Aorta (tissue), 5 donors: ENCODE data around the gene ACP6. TPM values are rescaled to one million over a fixed set of nuclear protein-coding genes. Genes with fewer than 3 reads are reported as not detected.
A peak's percentile ranks its signal among the peaks of the same experiment; 100 is the strongest.

Experiments
- ATAC-seq: fragments of 200-7000 bp; cut with Tn5 transposase; one replicate; pipeline ENCODE4 v1.9.1; 2022; ENCODE audit warnings: moderate library complexity; ENCODE audit not compliant: low FRiP score
- DNase-seq, 2 donors: peaks; one replicate each; pipeline ENCODE4 v3.0.0-alpha.2; 2020
- H3K27ac ChIP-seq, 2 donors: one replicate each; pipeline ENCODE4 v1.5.1; 2013; ENCODE audit warnings: low read length in 2 of 2, mild to moderate bottlenecking in 2 of 2, moderate library complexity in 2 of 2, control low read depth in 1 of 2, inconsistent platforms in 1 of 2, low read depth in 1 of 2
- H3K27me3 ChIP-seq, 2 donors: one replicate each; pipeline ENCODE4 v1.6.1; 2013; ENCODE audit warnings: control low read depth in 1 of 2, low read length in 1 of 2, mild to moderate bottlenecking in 1 of 2, moderate library complexity in 1 of 2; ENCODE audit not compliant: insufficient read depth in 2 of 2, control insufficient read depth in 1 of 2
- H3K36me3 ChIP-seq, 2 donors: one replicate each; pipeline ENCODE4 v1.6.1; 2013; ENCODE audit warnings: control low read depth in 1 of 2, low read length in 1 of 2, mild to moderate bottlenecking in 1 of 2; ENCODE audit not compliant: insufficient read depth in 2 of 2, control insufficient read depth in 1 of 2
- H3K4me1 ChIP-seq, 2 donors: one replicate each; pipeline ENCODE4 v1.6.1; 2013; ENCODE audit warnings: low read length in 2 of 2, control low read depth in 1 of 2, mild to moderate bottlenecking in 1 of 2, moderate library complexity in 1 of 2; ENCODE audit not compliant: insufficient read depth in 2 of 2, control insufficient read depth in 1 of 2
- H3K4me3 ChIP-seq, 2 donors: one replicate each; pipeline ENCODE4 v1.5.1; 2013; ENCODE audit warnings: low read length in 2 of 2, control low read depth in 1 of 2, mild to moderate bottlenecking in 1 of 2
- H3K9me3 ChIP-seq: one replicate; pipeline ENCODE4 v1.6.1; 2013; ENCODE audit warnings: mild to moderate bottlenecking, low read length; ENCODE audit not compliant: control insufficient read depth
- WGBS, 2 donors: extraction: QIAGEN DNeasy Blood & Tissue Kit; methylation state at CpG; one replicate each; pipeline ENCODE4 v1.1.7; 2013; 5-methylcytosine and 5-hydroxymethylcytosine counted together
- intact Hi-C, 2 donors: fragments of 100-400 bp; cut with DNase I; formaldehyde crosslinking; loops; one replicate each; pipeline versions ENCODE4 v1.14.2 to v1.15.0; 2022
- polyA plus RNA-seq, 2 donors: library from polyadenylated mRNA; stranded (reverse); fragments of 200-250 nt; gene quantifications; one replicate each; pipeline ENCODE4 v1.2.3, GENCODE V29; 2013
- total RNA-seq, 2 donors: library from RNA; stranded (reverse); fragmentation: NEBNext Ultra II Directional; extraction: Animal tissue kit (Norgen Biotek cat#: 25700); gene quantifications; one replicate each; pipeline ENCODE4 v1.2.1, GENCODE V29; 2021
- donor health status: healthy with polysubstance abuse.
- donor health status: Bipolar disorder and iron deficiency.
- donor health status: DM: no; HTN: no; CAD: no.
- donor health status: DM: no; HTN: no; CAD: no.
- donor health status: DM: yes; HTN: yes; CAD: no.

Gene ACP6
- total and polyA plus RNA-seq, 4 donors, result 5.9 to 24.0 (median 14.5) TPM

GRCh38 chr1:147628441-147628840 is 41.9 kb downstream of the ACP6 start:
- DNase-seq, result no peak

GRCh38 chr1:147627435-147628110 is 42.8 kb downstream of the ACP6 start:
- intact Hi-C loops, result loop anchor here (2.0 to 10.0 kb wide), 3 partner anchors 130 to 353 kb away; no protein-coding TSS in a partner anchor
- H3K27me3 ChIP-seq, result no peaks in the 10 kb centered on the region
- 1 to 6% methylated on average over 3 of the region's 3 CpGs for WGBS, 2 donors
- peaks cover 0 to 4% of the 10 kb centered on the region in 2 donors for H3K36me3 ChIP-seq
- no peaks in the 10 kb centered on the region for H3K4me1 ChIP-seq
- peak; percentile 83 for ATAC-seq
- no peaks in the 10 kb centered on the region for H3K9me3 ChIP-seq
- no peak overlapping the region for H3K27ac ChIP-seq
- DNase-seq, result peak in 1 of 2 donors; percentile 81
- H3K4me3 ChIP-seq, result no peak overlapping the region

More at GRCh38 chr1:147628441-147628840, 41.9 kb downstream of the ACP6 start:
- H3K36me3 ChIP-seq, result peaks cover 0 to 4% of the 10 kb centered on the region in 2 donors
- no peaks in the 10 kb centered on the region for H3K9me3 ChIP-seq
- H3K4me1 ChIP-seq, result no peaks in the 10 kb centered on the region
- H3K4me3 ChIP-seq, result no peak overlapping the region
- H3K27ac ChIP-seq, result no peak overlapping the region
- no peak for ATAC-seq
- intact Hi-C loops, result loop anchor here (5.0 to 10.0 kb wide), 2 partner anchors 131 to 354 kb away; no protein-coding TSS in a partner anchor
- WGBS, 2 donors, result 85 to 88% methylated on average over 5 of the region's 5 CpGs
- no peaks in the 10 kb centered on the region for H3K27me3 ChIP-seq

- H3K27me3 ChIP-seq, result no peaks in the 10 kb centered on the region
- peaks cover 0 to 3% of the 10 kb centered on the region in 2 donors for H3K36me3 ChIP-seq
- intact Hi-C loops, result loop anchor here (2.0 to 10.0 kb wide), 3 partner anchors 129 to 352 kb away; no protein-coding TSS in a partner anchor
- DNase-seq, result no peak
- no peaks in the 10 kb centered on the region for H3K4me1 ChIP-seq
- no peaks in the 10 kb centered on the region for H3K9me3 ChIP-seq
- no peak for ATAC-seq
- no peak overlapping the region for H3K4me3 ChIP-seq
- 89 to 91% methylated on average over 5 of the region's 5 CpGs for WGBS, 2 donors
- no peak overlapping the region for H3K27ac ChIP-seq
These were observed 43.6 kb downstream of the ACP6 start for GRCh38 chr1:147626739-147627138.

GRCh38 chr1:147626291-147626690 is 44.0 kb downstream of the ACP6 start:
- H3K36me3 ChIP-seq, result peaks cover 0 to 3% of the 10 kb centered on the region in 2 donors
- 81 to 85% methylated on average over 2 of the region's 2 CpGs for WGBS, 2 donors
- no peaks in the 10 kb centered on the region for H3K27me3 ChIP-seq
- DNase-seq (no peak), ATAC-seq (no peak)
- H3K4me1 ChIP-seq, result no peaks in the 10 kb centered on the region
- H3K4me3 ChIP-seq, result no peak overlapping the region
- H3K9me3 ChIP-seq, result no peaks in the 10 kb centered on the region
- intact Hi-C loops, result loop anchor here (2.0 to 10.0 kb wide), 3 partner anchors 129 to 351 kb away; no protein-coding TSS in a partner anchor
- no peak overlapping the region for H3K27ac ChIP-seq

GRCh38 chr1:147625362-147625995 is 44.8 kb downstream of the ACP6 start:
- intact Hi-C loops, result loop anchor here (5.0 to 10.0 kb wide), 2 partner anchors 128 to 351 kb away; no protein-coding TSS in a partner anchor

GRCh38 chr1:147624529-147624928 is 45.8 kb downstream of the ACP6 start:
- Histone ChIP-seq H3K4me1 (no peaks in the 10 kb centered on the region), H3K27ac (no peak overlapping the region), H3K27me3 (no peaks in the 10 kb centered on the region), H3K36me3 (peaks cover 0 to 3% of the 10 kb centered on the region in 2 donors), H3K4me3 (no peak overlapping the region), H3K9me3 (no peaks in the 10 kb centered on the region)
- no peak for DNase-seq
- ATAC-seq, result no peak
- intact Hi-C loops, result loop anchor here in 1 of 2 donors (10.0 kb wide), 1 partner anchor 350 kb away; no protein-coding TSS in a partner anchor
- WGBS, 2 donors, result 81 to 84% methylated on average over 8 of the region's 8 CpGs

More at GRCh38 chr1:147625362-147625995, 44.8 kb downstream of the ACP6 start:
- no peak overlapping the region for H3K4me3 ChIP-seq
- DNase-seq (no peak), ATAC-seq (no peak)
- no peaks in the 10 kb centered on the region for H3K4me1 ChIP-seq
- WGBS, 2 donors, result 46 to 51% methylated on average over 7 of the region's 7 CpGs
- H3K27me3 ChIP-seq, result no peaks in the 10 kb centered on the region
- no peak overlapping the region for H3K27ac ChIP-seq
- H3K9me3 ChIP-seq, result no peaks in the 10 kb centered on the region
- peaks cover 0 to 3% of the 10 kb centered on the region in 2 donors for H3K36me3 ChIP-seq

- H3K36me3 ChIP-seq, result peaks cover 0 to 4% of the 10 kb centered on the region in 2 donors
- no peaks in the 10 kb centered on the region for H3K9me3 ChIP-seq
- WGBS, 2 donors, result 91 to 95% methylated on average over 8 of the region's 8 CpGs
- no peak overlapping the region for H3K27ac ChIP-seq
- DNase-seq (no peak), ATAC-seq (no peak)
- H3K4me3 ChIP-seq, result no peak overlapping the region
- no peaks in the 10 kb centered on the region for H3K4me1 ChIP-seq
- intact Hi-C loops, result loop anchor here in 1 of 2 donors (10.0 kb wide), 1 partner anchor 349 kb away; no protein-coding TSS in a partner anchor
- H3K27me3 ChIP-seq, result no peaks in the 10 kb centered on the region
These were observed 46.3 kb downstream of the ACP6 start for GRCh38 chr1:147624011-147624410.

- H3K27me3 ChIP-seq, result no peaks in the 10 kb centered on the region
- no peak overlapping the region for H3K27ac ChIP-seq
- DNase-seq (no peak), ATAC-seq (no peak)
- H3K36me3 ChIP-seq, result peaks cover 2 to 9% of the 10 kb centered on the region in 2 donors
- intact Hi-C loops, result loop anchor here in 1 of 2 donors (10.0 kb wide), 1 partner anchor 348 kb away; no protein-coding TSS in a partner anchor
- no peaks in the 10 kb centered on the region for H3K9me3 ChIP-seq
- 73 to 78% methylated on average over 2 of the region's 2 CpGs for WGBS, 2 donors
- no peak overlapping the region for H3K4me3 ChIP-seq
- H3K4me1 ChIP-seq, result no peaks in the 10 kb centered on the region
These were observed 47.6 kb downstream of the ACP6 start for GRCh38 chr1:147622731-147623130.
